GM19468 (cell line): Measurements from ENCODE around the gene MED26.
"Not testable (repeated sequence)": the region's sequence is repeated elsewhere in the genome, so short reads cannot be mapped to it uniquely, and the experiment has no call there.

Experiments
- ATAC-seq: cut with Tn5 transposase; IDR thresholded peaks from one replicate; pipeline ENCODE4 v1.9.1; 2021; ENCODE audit warnings: mild to moderate bottlenecking, moderate library complexity, moderate number of reproducible peaks; ENCODE audit not compliant: unreplicated experiment; ENCODE audit errors: extremely low read depth

MED26 gene

GRCh38 chr19:16628183-16628983 lies at the start of gene MED26:
Gene MED26, minus strand, starts transcription at chr19:16628204. Its CDS starts 261 bp downstream, at chr19:16627943.
- peak; percentile 66 for ATAC-seq

- ATAC-seq = no peak
These were observed 49.1 kb upstream of the MED26 start for GRCh38 chr19:16677055-16677454.

- ATAC-seq = no peak
These were observed 48.2 kb upstream of the MED26 start for GRCh38 chr19:16676101-16676798.

- not testable (repeated sequence) for ATAC-seq
These were observed 45.8 kb upstream of the MED26 start for GRCh38 chr19:16673839-16674238.

- no peak for ATAC-seq
These were observed 45.2 kb upstream of the MED26 start for GRCh38 chr19:16673231-16673630.

GRCh38 chr19:16671652-16672274 lies 43.8 kb upstream of the MED26 start:
- ATAC-seq = no peak

GRCh38 chr19:16670291-16670690 lies 42.3 kb upstream of the MED26 start:
- no peak for ATAC-seq

- ATAC-seq = not testable (repeated sequence)
These were observed 40.7 kb upstream of the MED26 start for GRCh38 chr19:16668702-16669101.

- no peak for ATAC-seq
These were observed 40.2 kb upstream of the MED26 start for GRCh38 chr19:16668176-16668575.

GRCh38 chr19:16661480-16662034 lies 33.6 kb upstream of the MED26 start:
- ATAC-seq = no peak

- ATAC-seq = no peak
These were observed 32.9 kb upstream of the MED26 start, which contains the start of gene TMEM38A for GRCh38 chr19:16660763-16661479. Gene TMEM38A, plus strand, starts transcription at chr19:16661139. Its CDS starts 79 bp downstream, at chr19:16661218.

GRCh38 chr19:16659832-16660708 lies 32.1 kb upstream of the MED26 start, which contains the start of gene SMIM7:
Gene SMIM7, minus strand, starts transcription at chr19:16660144. Its CDS starts 34 bp downstream, at chr19:16660110.
- peak; percentile 82 for ATAC-seq

GRCh38 chr19:16659464-16659831 lies 31.4 kb upstream of the MED26 start:
- ATAC-seq = no peak

- no peak for ATAC-seq
These were observed 29.4 kb upstream of the MED26 start for GRCh38 chr19:16657384-16657783.

- no peak for ATAC-seq
These were observed 27.7 kb upstream of the MED26 start for GRCh38 chr19:16655727-16656126.

- no peak for ATAC-seq
These were observed 26.6 kb upstream of the MED26 start for GRCh38 chr19:16654627-16655026.

GRCh38 chr19:16654140-16654539 lies 26.1 kb upstream of the MED26 start:
- no peak for ATAC-seq

- ATAC-seq = no peak
These were observed 24.9 kb upstream of the MED26 start for GRCh38 chr19:16652854-16653253.
